ENCODE data around the gene NCL. TPM values are rescaled to one million over a fixed set of nuclear protein-coding genes. Genes with fewer than 3 reads are reported as not detected.
A peak's percentile ranks its signal among the peaks of the same experiment; 100 is the strongest.

The NCL gene
- total and polyA plus RNA-seq, 2 of the 13 experiments (the other 11 are each of a cell fraction or from before 2014, with no cell fraction given), result 105 to 779 TPM

DNA sequence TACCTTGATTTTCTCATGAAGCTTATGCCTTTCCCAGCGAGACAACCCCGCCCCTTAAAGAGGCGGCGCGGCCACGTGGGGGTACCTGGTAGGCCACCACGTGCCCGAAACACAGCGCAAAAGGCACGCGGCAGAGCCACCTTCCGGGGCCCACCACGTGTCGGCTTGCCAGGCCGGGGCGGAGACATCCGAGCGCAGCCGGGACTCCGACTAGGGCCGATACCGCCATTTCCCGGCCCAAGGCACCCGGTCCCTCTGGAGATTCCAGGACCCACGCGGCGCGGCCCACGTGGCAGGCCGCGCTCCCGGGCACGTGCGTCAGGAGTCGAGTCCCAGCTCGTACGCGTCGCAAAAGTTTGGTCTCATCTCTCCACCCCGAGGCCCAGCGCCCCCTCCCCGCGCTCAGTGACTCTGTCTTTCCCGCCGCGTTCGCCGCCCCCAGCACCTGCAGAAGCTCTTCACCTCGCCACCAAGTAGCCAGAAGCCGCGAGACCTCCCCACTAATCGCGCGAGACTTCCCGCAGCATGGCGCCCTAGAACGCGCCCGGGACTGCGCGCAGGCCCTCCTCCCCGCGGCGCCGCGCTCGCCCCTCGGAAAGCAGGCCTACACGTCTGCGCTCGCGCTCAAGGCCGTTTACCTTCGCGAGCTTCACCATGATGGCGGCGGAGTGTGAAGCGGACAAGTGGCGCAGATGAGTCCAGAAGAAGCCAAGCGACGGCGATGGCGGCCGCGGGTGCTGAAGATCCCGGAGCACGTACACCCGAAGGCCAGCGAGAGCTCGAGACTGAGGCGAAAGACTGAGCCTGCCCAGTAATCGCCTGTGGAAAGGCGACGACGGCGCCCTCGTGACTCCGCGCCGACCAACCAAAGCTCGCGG is at the start of gene NCL (continued):
- TF ChIP-seq, protein P1, sequence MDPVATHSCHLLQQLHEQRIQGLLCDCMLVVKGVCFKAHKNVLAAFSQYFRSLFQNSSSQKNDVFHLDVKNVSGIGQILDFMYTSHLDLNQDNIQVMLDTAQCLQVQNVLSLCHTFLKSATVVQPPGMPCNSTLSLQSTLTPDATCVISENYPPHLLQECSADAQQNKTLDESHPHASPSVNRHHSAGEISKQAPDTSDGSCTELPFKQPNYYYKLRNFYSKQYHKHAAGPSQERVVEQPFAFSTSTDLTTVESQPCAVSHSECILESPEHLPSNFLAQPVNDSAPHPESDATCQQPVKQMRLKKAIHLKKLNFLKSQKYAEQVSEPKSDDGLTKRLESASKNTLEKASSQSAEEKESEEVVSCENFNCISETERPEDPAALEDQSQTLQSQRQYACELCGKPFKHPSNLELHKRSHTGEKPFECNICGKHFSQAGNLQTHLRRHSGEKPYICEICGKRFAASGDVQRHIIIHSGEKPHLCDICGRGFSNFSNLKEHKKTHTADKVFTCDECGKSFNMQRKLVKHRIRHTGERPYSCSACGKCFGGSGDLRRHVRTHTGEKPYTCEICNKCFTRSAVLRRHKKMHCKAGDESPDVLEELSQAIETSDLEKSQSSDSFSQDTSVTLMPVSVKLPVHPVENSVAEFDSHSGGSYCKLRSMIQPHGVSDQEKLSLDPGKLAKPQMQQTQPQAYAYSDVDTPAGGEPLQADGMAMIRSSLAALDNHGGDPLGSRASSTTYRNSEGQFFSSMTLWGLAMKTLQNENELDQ (CRISPR knock-in tag; IDR thresholded peaks at IDR 0.05; ENCODE audit: borderline replicate concordance), result 0 out of 2 replicates have a peak, but pooled peaks have one; percentile 68
- TF ChIP-seq SMAD3 (CRISPR knock-in tag; IDR thresholded peaks at IDR 0.05) (peak; percentile 86; the same call in 1 of the 2 replicates), TBX3 (IDR thresholded peaks at IDR 0.05; ENCODE audit: borderline replicate concordance) (peak; percentile 40; the same call in 1 of the 2 replicates), KDM1A (CRISPR knock-in tag; IDR thresholded peaks at IDR 0.05) (no peak), RAD21 (CRISPR knock-in tag; IDR thresholded peaks at IDR 0.05) (peak; percentile 65), FOSL2 (CRISPR knock-in tag; IDR thresholded peaks at IDR 0.05) (peak; percentile 40), POLR2G (IDR thresholded peaks at IDR 0.05; ENCODE audit: low read depth, low read length) (peak; percentile 100), EED (CRISPR knock-in tag; IDR thresholded peaks at IDR 0.05) (peak; percentile 11), JDP2 (CRISPR knock-in tag; IDR thresholded peaks at IDR 0.05; ENCODE audit: borderline replicate concordance) (no peak), ZNF605 (CRISPR knock-in tag; IDR thresholded peaks at IDR 0.05) (peak; percentile 98), SOX6 (IDR thresholded peaks at IDR 0.05) (no peak), SOX6 (CRISPR knock-in tag; IDR thresholded peaks at IDR 0.05) (peak; percentile 69), SNAI1 (CRISPR knock-in tag; IDR thresholded peaks at IDR 0.05; ENCODE audit: borderline replicate concordance) (peak; percentile 90), BCLAF1 (IDR thresholded peaks at IDR 0.05) (no peak), ZNF160 (CRISPR knock-in tag; IDR thresholded peaks at IDR 0.05) (peak; percentile 38; the same call in 1 of the 2 replicates), CCDC6 (CRISPR knock-in tag; IDR thresholded peaks at IDR 0.05) (no peak; the same call in none of the 2 replicates), CENPT (CRISPR knock-in tag; IDR thresholded peaks at IDR 0.05; ENCODE audit: low read depth) (peak; percentile 70)
- TF ChIP-seq, protein P2, sequence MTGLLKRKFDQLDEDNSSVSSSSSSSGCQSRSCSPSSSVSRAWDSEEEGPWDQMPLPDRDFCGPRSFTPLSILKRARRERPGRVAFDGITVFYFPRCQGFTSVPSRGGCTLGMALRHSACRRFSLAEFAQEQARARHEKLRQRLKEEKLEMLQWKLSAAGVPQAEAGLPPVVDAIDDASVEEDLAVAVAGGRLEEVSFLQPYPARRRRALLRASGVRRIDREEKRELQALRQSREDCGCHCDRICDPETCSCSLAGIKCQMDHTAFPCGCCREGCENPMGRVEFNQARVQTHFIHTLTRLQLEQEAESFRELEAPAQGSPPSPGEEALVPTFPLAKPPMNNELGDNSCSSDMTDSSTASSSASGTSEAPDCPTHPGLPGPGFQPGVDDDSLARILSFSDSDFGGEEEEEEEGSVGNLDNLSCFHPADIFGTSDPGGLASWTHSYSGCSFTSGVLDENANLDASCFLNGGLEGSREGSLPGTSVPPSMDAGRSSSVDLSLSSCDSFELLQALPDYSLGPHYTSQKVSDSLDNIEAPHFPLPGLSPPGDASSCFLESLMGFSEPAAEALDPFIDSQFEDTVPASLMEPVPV (CRISPR knock-in tag; IDR thresholded peaks at IDR 0.05), result peak; percentile 95
- TF ChIP-seq, protein P3, sequence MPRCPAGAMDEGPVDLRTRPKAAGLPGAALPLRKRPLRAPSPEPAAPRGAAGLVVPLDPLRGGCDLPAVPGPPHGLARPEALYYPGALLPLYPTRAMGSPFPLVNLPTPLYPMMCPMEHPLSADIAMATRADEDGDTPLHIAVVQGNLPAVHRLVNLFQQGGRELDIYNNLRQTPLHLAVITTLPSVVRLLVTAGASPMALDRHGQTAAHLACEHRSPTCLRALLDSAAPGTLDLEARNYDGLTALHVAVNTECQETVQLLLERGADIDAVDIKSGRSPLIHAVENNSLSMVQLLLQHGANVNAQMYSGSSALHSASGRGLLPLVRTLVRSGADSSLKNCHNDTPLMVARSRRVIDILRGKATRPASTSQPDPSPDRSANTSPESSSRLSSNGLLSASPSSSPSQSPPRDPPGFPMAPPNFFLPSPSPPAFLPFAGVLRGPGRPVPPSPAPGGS (CRISPR knock-in tag; IDR thresholded peaks at IDR 0.05), result peak; percentile 93
- TF ChIP-seq, protein P4, sequence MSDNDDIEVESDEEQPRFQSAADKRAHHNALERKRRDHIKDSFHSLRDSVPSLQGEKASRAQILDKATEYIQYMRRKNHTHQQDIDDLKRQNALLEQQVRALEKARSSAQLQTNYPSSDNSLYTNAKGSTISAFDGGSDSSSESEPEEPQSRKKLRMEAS (IDR thresholded peaks at IDR 0.05), result peak; percentile 99

Data from HepG2 (cell line).